Testis (tissue), 3 donors: ENCODE measurements around the gene ACTMAP. TPM values are rescaled to one million over a fixed set of nuclear protein-coding genes. Genes with fewer than 3 reads are reported as not detected.
"Not testable (repeated sequence)": the region's sequence is repeated elsewhere in the genome, so short reads cannot be mapped to it uniquely, and the experiment has no call there.

Source experiments
- DNase-seq: peaks from one replicate; pipeline ENCODE4 v3.0.0-alpha.2; 2019
- H3K27ac ChIP-seq, 2 donors: fragments of 200-600 bp; sonication (generic); one replicate each; pipeline ENCODE4 v1.5.1; 2019
- H3K27me3 ChIP-seq: fragments of 200-600 bp; sonication (generic); one replicate; pipeline ENCODE4 v1.5.1; 2019
- H3K36me3 ChIP-seq: fragments of 200-600 bp; sonication (generic); one replicate; pipeline ENCODE4 v1.5.1; 2017; ENCODE audit warnings: low read depth; ENCODE audit errors: missing control alignments
- H3K4me1 ChIP-seq: fragments of 200-600 bp; sonication (generic); one replicate; pipeline ENCODE4 v1.5.1; 2019
- H3K4me3 ChIP-seq, 2 donors: fragments of 200-600 bp; sonication (generic); one replicate each; pipeline ENCODE4 v1.5.1; 2017 to 2019
- H3K9me3 ChIP-seq: fragments of 200-600 bp; sonication (generic); one replicate; pipeline ENCODE4 v1.5.1; 2017
- POLR2A ChIP-seq: fragments of 450-650 bp; IDR thresholded peaks from one replicate; pipeline ENCODE4 v1.6.1; 2017; ENCODE audit warnings: antibody characterized with exemption, mild to moderate bottlenecking, moderate library complexity
- WGBS, 2 donors: methylation state at CpG; one replicate each; pipeline ENCODE4 v1.1.5; 2018; 5-methylcytosine and 5-hydroxymethylcytosine counted together
- intact Hi-C: fragments of 100-400 bp; cut with DNase I; formaldehyde crosslinking; loops from one replicate; pipeline ENCODE4 v1.15.1; 2023; ENCODE audit warnings: low total_unique reads
- polyA plus RNA-seq: library from polyadenylated mRNA; stranded (reverse); fragments of 350-450 nt; fragmentation: Illumina TruSeq; extraction: RNeasy Lipid Tissue Mini Kit (QIAGEN cat#74804); gene quantifications from one replicate; pipeline ENCODE4 v1.2.3, GENCODE V29; 2014; ENCODE audit warnings: low read depth, low replicate concordance; ENCODE audit not compliant: insufficient read depth
- total RNA-seq, 2 donors: library from RNA; depleted of rRNA; stranded (reverse); fragments of >200 nt; gene quantifications; one replicate each; pipeline ENCODE4 v1.2.3, GENCODE V29; 2016
- TF ChIP-seq, protein P1 (sequence below), 3 experiments: fragments of 450-650 bp in 2 of 3; fragments of 200-600 bp in 1 of 3; sonication (generic) in 1 of 3; IDR thresholded peaks; one replicate each; pipeline ENCODE4 v1.5.1; 2016 to 2019; ENCODE audit warnings: antibody characterized with exemption in 3 of 3, mild to moderate bottlenecking in 2 of 3, moderate library complexity in 1 of 3

Gene ACTMAP
- total and polyA plus RNA-seq, 3 donors from 2014 or later: 14.8 to 21.5 (median 17.7) TPM

GRCh38 chr19:40786060-40787037 is 36.1 kb upstream of the ACTMAP start:
- WGBS, 2 donors: 84 to 87% methylated on average over 16 to 25 of the region's 25 CpGs
- DNase-seq: no peak
- no peaks in the 10 kb centered on the region for H3K36me3 ChIP-seq

DNA sequence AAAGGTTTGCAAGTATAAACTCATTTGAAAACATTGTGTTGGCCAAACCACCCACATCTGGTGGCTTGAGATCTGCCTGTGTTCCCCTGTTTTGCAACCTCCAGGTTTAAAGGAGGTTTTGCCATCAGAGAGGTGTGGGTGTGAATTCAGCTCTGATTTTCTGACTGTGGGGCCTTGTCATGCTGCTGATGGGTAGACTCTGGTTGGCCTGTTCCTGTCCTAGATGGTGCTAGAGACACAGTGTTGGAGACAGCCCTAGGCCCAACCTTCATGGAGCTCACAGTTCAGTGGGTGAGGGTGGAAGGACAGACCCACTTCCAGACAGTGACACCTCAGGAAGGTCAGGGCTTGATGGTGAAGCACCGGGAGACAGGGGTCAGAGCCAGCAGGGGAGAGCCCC is 35.2 kb upstream of the ACTMAP start:
- 50 to 86% methylated on average over 1 of the region's 1 CpG for WGBS, 2 donors

More at GRCh38 chr19:40786060-40787037, 36.1 kb upstream of the ACTMAP start:
- TF ChIP-seq, protein P1, sequence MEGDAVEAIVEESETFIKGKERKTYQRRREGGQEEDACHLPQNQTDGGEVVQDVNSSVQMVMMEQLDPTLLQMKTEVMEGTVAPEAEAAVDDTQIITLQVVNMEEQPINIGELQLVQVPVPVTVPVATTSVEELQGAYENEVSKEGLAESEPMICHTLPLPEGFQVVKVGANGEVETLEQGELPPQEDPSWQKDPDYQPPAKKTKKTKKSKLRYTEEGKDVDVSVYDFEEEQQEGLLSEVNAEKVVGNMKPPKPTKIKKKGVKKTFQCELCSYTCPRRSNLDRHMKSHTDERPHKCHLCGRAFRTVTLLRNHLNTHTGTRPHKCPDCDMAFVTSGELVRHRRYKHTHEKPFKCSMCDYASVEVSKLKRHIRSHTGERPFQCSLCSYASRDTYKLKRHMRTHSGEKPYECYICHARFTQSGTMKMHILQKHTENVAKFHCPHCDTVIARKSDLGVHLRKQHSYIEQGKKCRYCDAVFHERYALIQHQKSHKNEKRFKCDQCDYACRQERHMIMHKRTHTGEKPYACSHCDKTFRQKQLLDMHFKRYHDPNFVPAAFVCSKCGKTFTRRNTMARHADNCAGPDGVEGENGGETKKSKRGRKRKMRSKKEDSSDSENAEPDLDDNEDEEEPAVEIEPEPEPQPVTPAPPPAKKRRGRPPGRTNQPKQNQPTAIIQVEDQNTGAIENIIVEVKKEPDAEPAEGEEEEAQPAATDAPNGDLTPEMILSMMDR (IDR thresholded peaks at IDR 0.05): no peak
- TF ChIP-seq POLR2A: no peak
- Histone ChIP-seq H3K4me1 (no peaks in the 10 kb centered on the region), H3K27ac (no peak overlapping the region), H3K4me3 (no peak overlapping the region), H3K9me3 (no peaks in the 10 kb centered on the region), H3K27me3 (no peaks in the 10 kb centered on the region)
- intact Hi-C loops: no loop called here

GRCh38 chr19:40784146-40784545 is 33.9 kb upstream of the ACTMAP start:
- intact Hi-C loops, H3K9me3 ChIP-seq, H3K27ac ChIP-seq, DNase-seq, H3K4me1 ChIP-seq, H3K27me3 ChIP-seq, H3K36me3 ChIP-seq, H3K4me3 ChIP-seq: not testable (repeated sequence)
- 100% methylated on average over 2 of the region's 2 CpGs for WGBS, 2 donors

More for the DNA sequence above, 35.2 kb upstream of the ACTMAP start:
- no peak for DNase-seq
- no peak overlapping the region for H3K27ac ChIP-seq
- no peak overlapping the region for H3K4me3 ChIP-seq
- H3K36me3 ChIP-seq: no peaks in the 10 kb centered on the region
- H3K9me3 ChIP-seq: no peaks in the 10 kb centered on the region
- intact Hi-C loops: no loop called here
- H3K4me1 ChIP-seq: no peaks in the 10 kb centered on the region
- no peaks in the 10 kb centered on the region for H3K27me3 ChIP-seq
- TF ChIP-seq, protein P1 (IDR thresholded peaks at IDR 0.05): no peak
- no peak for TF ChIP-seq POLR2A

DNA sequence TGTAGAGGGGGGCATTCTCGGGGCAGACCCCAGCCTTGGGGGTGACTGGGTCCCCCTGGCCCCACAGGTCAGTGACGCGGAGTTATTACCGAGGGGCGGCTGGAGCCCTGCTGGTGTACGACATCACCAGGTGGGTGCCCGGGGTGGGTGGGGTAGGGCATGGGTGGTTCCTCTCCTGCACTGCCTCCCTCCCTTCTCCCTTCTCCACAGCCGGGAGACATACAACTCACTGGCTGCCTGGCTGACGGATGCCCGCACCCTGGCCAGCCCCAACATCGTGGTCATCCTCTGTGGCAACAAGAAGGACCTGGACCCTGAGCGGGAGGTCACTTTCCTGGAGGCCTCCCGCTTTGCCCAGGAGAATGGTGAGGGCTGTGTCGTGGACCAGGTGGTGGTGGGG is 33.4 kb upstream of the ACTMAP start:
- no peaks in the 10 kb centered on the region for H3K36me3 ChIP-seq

GRCh38 chr19:40781140-40781539 is 30.9 kb upstream of the ACTMAP start:
- Histone ChIP-seq H3K4me1 (peaks cover 12% of the 10 kb centered on the region), H3K9me3 (no peaks in the 10 kb centered on the region), H3K36me3 (no peaks in the 10 kb centered on the region), H3K27ac (no peak overlapping the region), H3K4me3 (no peak overlapping the region), H3K27me3 (no peaks in the 10 kb centered on the region)
- TF ChIP-seq POLR2A: no peak
- 93 to 96% methylated on average over 7 of the region's 7 CpGs for WGBS, 2 donors
- intact Hi-C loops: no loop called here
- DNase-seq: no peak

More for the DNA sequence above, 33.4 kb upstream of the ACTMAP start:
- TF ChIP-seq, protein P1 (IDR thresholded peaks at IDR 0.05): no peak
- TF ChIP-seq POLR2A: no peak
- 89% methylated on average over 10 to 14 of the region's 14 CpGs for WGBS, 2 donors
- H3K9me3 ChIP-seq: no peaks in the 10 kb centered on the region
- no peaks in the 10 kb centered on the region for H3K27me3 ChIP-seq
- peaks cover 4% of the 10 kb centered on the region for H3K4me1 ChIP-seq
- no peak overlapping the region for H3K4me3 ChIP-seq
- DNase-seq: no peak
- H3K27ac ChIP-seq: no peak overlapping the region
- intact Hi-C loops: no loop called here
